Effector memory CD4-positive, alpha-beta T cell (primary cell): ENCODE data around the gene PRDX4.
"Not testable (repeated sequence)": the region's sequence is repeated elsewhere in the genome, so short reads cannot be mapped to it uniquely, and the experiment has no call there.

Experiments used
- DNase-seq, 3 donors: peaks; one replicate each; pipeline ENCODE4 v3.0.0-alpha.2; 2020
- H3K27ac ChIP-seq: 2 replicates; pipeline ENCODE4 v1.7.0; 2013; ENCODE audit warnings: mild to moderate bottlenecking, low read length, moderate library complexity; ENCODE audit not compliant: insufficient read depth, poor library complexity, severe bottlenecking
- H3K27me3 ChIP-seq: replicated peaks from 2 replicates; pipeline ENCODE4 v1.7.0; 2013; ENCODE audit warnings: mild to moderate bottlenecking, low read length; ENCODE audit not compliant: insufficient read depth, control insufficient read depth, poor library complexity, severe bottlenecking
- H3K36me3 ChIP-seq: 2 replicates; pipeline ENCODE4 v1.7.0; 2013; ENCODE audit warnings: mild to moderate bottlenecking, low read length, moderate library complexity; ENCODE audit not compliant: control insufficient read depth, insufficient read depth
- H3K4me1 ChIP-seq: 2 replicates; pipeline ENCODE4 v1.7.0; 2013; ENCODE audit warnings: low read length, mild to moderate bottlenecking; ENCODE audit not compliant: control insufficient read depth, insufficient read depth, poor library complexity, severe bottlenecking
- H3K4me3 ChIP-seq: 2 replicates; pipeline ENCODE4 v1.7.0; 2013; ENCODE audit warnings: low read length, low read depth, mild to moderate bottlenecking; ENCODE audit not compliant: insufficient read depth, poor library complexity, severe bottlenecking
- H3K9me3 ChIP-seq: 2 replicates; pipeline ENCODE4 v1.7.0; 2013; ENCODE audit warnings: mild to moderate bottlenecking, low read length, moderate library complexity; ENCODE audit not compliant: control insufficient read depth

The PRDX4 gene

GRCh38 chrX:23644744-23645143 is 22.5 kb upstream of the PRDX4 start:
- H3K36me3 ChIP-seq, result no peaks in the 10 kb centered on the region
- no peak overlapping the region for H3K4me3 ChIP-seq
- no peaks in the 10 kb centered on the region for H3K9me3 ChIP-seq
- H3K27me3 ChIP-seq, result no peaks in the 10 kb centered on the region
- no peak overlapping the region for H3K27ac ChIP-seq
- no peaks in the 10 kb centered on the region for H3K4me1 ChIP-seq
- DNase-seq, result no peak

GRCh38 chrX:23656091-23656490 is 11.2 kb upstream of the PRDX4 start:
- Histone ChIP-seq H3K9me3 (no peaks in the 10 kb centered on the region), H3K27me3 (peaks cover 3% of the 10 kb centered on the region), H3K36me3 (no peaks in the 10 kb centered on the region), H3K4me1 (no peaks in the 10 kb centered on the region), H3K27ac (no peak overlapping the region), H3K4me3 (no peak overlapping the region)
- no peak for DNase-seq

DNA sequence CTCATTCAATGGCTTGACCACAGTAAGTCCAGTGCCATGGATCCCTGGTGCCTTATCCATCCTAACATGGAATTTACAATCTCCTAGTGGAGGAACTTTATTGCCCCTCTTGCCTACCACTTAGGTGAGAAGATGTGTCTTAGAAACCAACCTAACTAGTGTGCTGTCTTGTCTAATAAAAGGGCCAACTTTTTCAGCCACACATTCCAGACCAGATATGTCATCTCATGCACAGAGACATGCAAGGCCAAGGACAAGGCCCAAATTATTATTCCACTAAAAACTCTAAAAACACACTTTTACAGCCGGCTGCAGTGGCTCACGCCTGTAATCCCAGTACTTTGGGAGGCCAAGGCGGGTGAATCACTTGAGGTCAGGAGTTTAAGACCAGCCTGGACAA is 10.6 kb upstream of the PRDX4 start:
- DNase-seq, result no peak
- peaks cover 3% of the 10 kb centered on the region for H3K27me3 ChIP-seq
- H3K36me3 ChIP-seq, result no peaks in the 10 kb centered on the region
- no peak overlapping the region for H3K27ac ChIP-seq
- no peaks in the 10 kb centered on the region for H3K4me1 ChIP-seq
- no peaks in the 10 kb centered on the region for H3K9me3 ChIP-seq
- no peak overlapping the region for H3K4me3 ChIP-seq

- no peak for DNase-seq
- no peaks in the 10 kb centered on the region for H3K36me3 ChIP-seq
- no peaks in the 10 kb centered on the region for H3K27me3 ChIP-seq
- H3K4me1 ChIP-seq, result no peaks in the 10 kb centered on the region
- H3K27ac ChIP-seq, result no peak overlapping the region
- no peak overlapping the region for H3K4me3 ChIP-seq
- H3K9me3 ChIP-seq, result no peaks in the 10 kb centered on the region
Measured at GRCh38 chrX:23659339-23659738, 8.0 kb upstream of the PRDX4 start.

DNA sequence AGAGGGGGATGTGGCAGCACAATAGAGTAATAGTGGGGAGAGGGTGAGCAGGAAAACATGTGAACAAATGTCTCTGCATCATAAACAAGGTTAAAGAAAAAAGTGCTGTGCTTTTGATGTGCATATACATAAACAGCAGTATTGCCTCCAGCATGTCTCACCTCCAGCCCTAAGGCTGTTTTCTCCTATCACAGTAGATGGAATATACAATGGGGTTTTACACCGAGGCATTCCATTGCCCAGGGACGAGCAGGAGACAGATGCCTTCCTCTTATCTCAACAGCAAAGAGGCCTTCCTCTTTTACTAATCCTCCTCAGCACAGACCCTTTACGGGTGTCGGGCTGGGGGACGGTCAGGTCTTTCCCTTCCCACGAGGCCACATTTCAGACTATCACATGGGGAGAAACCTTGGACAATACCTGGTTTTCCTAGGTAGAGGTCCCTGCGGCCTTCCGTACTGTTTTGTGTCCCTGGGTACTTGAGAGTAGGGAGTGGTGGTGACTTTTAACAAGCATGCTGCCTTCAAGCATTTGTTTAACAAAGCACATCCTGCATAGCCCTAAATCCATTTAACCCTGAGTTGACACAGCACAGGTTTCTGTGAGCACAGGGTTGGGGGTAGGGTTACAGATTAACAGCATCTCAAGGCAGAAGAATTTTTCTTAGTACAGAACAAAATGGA is 7.1 kb upstream of the PRDX4 start:
- H3K4me3 ChIP-seq, H3K36me3 ChIP-seq, H3K9me3 ChIP-seq, H3K27me3 ChIP-seq, H3K27ac ChIP-seq, DNase-seq, H3K4me1 ChIP-seq: not testable (repeated sequence)

GRCh38 chrX:23660766-23661132 is 6.5 kb upstream of the PRDX4 start:
- H3K27me3 ChIP-seq, result no peaks in the 10 kb centered on the region
- H3K36me3 ChIP-seq, result no peaks in the 10 kb centered on the region
- no peak overlapping the region for H3K27ac ChIP-seq
- DNase-seq, result no peak
- H3K4me3 ChIP-seq, result no peak overlapping the region
- no peaks in the 10 kb centered on the region for H3K9me3 ChIP-seq
- H3K4me1 ChIP-seq, result no peaks in the 10 kb centered on the region

GRCh38 chrX:23661671-23662070 is 5.6 kb upstream of the PRDX4 start:
- Histone ChIP-seq H3K4me1 (no peaks in the 10 kb centered on the region), H3K27ac (no peak overlapping the region), H3K4me3 (no peak overlapping the region), H3K9me3 (no peaks in the 10 kb centered on the region), H3K36me3 (no peaks in the 10 kb centered on the region), H3K27me3 (no peaks in the 10 kb centered on the region)
- no peak for DNase-seq

DNA sequence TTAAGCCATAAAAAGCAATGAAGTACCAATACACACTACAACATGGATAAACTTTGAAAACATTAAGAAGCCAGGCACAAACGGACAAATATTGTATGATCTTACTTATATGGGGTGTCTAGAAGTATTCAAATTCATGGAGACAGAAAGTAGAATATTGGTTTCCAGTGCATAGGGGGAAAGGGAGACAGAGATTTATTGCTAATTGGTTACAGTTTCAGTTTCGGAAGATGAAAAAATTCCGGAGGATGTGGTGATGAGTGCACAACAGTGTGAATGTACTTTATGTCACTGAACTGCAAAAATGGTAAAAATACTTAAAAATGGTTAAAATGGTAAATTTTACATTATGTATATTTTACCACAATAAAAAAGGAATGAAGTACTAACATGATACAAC is 5.1 kb upstream of the PRDX4 start:
- no peaks in the 10 kb centered on the region for H3K36me3 ChIP-seq
- H3K4me1 ChIP-seq, result no peaks in the 10 kb centered on the region
- no peaks in the 10 kb centered on the region for H3K27me3 ChIP-seq
- no peak for DNase-seq
- no peaks in the 10 kb centered on the region for H3K9me3 ChIP-seq
- no peak overlapping the region for H3K27ac ChIP-seq
- no peak overlapping the region for H3K4me3 ChIP-seq

DNA sequence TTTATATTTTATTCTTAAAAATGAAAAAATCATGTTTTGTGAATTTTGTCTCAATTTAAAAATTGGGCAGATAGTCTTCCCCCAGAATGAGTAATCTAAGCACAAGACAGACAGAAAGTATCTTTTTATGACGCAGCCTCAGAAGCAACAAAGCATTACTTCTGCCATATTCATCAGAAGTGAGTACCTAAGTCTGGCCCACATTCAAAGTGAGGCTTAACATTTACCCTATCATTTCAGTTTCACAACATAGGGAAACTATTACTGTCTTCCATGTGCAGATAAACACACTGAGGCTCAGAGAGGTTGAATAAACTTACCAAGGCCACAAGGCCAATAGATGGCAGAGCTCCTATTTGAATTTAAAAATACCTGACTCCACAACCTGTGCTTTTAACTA is 4.4 kb upstream of the PRDX4 start:
- Histone ChIP-seq H3K27ac (no peak overlapping the region), H3K36me3 (no peaks in the 10 kb centered on the region), H3K4me3 (no peak overlapping the region), H3K4me1 (no peaks in the 10 kb centered on the region), H3K27me3 (no peaks in the 10 kb centered on the region), H3K9me3 (no peaks in the 10 kb centered on the region)
- DNase-seq, result no peak

DNA sequence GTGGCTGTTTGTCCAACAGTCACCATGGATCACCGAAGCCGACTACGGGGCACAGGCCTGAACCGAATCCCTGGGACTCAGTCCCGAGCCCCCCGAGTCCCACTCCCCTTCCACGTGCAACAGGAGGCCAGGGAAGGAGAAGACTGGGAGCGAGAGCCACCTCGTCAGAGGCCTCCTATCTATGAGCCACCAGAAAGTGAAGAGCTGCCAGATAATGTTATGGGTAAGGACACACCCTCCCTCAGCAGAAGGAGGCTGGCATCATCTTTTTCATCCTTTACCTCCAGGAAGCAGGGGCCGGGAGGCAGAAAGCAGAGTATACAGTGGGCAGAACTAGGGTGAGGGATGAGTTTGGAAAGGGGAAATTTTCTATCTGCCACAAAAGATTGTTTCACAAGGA is 2.8 kb upstream of the PRDX4 start:
- no peaks in the 10 kb centered on the region for H3K27me3 ChIP-seq
- H3K27ac ChIP-seq, result no peak overlapping the region
- DNase-seq, result no peak
- no peaks in the 10 kb centered on the region for H3K4me1 ChIP-seq
- no peaks in the 10 kb centered on the region for H3K36me3 ChIP-seq
- no peak overlapping the region for H3K4me3 ChIP-seq
- H3K9me3 ChIP-seq, result no peaks in the 10 kb centered on the region
